HG03025 (cell line): ENCODE measurements around the gene KLK15.

Experiments used
- ATAC-seq: cut with Tn5 transposase; IDR thresholded peaks from one replicate; pipeline ENCODE4 v1.9.1; 2021; ENCODE audit warnings: mild to moderate bottlenecking, moderate library complexity; ENCODE audit not compliant: unreplicated experiment, low FRiP score

The KLK15 gene

GRCh38 chr19:50844296-50844935 lies 11.0 kb upstream of the KLK15 start:
- no peak for ATAC-seq

- ATAC-seq, result no peak
These were observed 10.4 kb upstream of the KLK15 start for GRCh38 chr19:50843701-50844221.

GRCh38 chr19:50843205-50843604 lies 9.8 kb upstream of the KLK15 start:
- ATAC-seq, result no peak

GRCh38 chr19:50842130-50842529 lies 8.8 kb upstream of the KLK15 start:
- ATAC-seq, result no peak

GRCh38 chr19:50839712-50840655 lies 6.6 kb upstream of the KLK15 start:
- ATAC-seq, result no peak

GRCh38 chr19:50838239-50838638 lies 4.9 kb upstream of the KLK15 start:
- no peak for ATAC-seq

- ATAC-seq, result no peak
These were observed 3.9 kb upstream of the KLK15 start for GRCh38 chr19:50837300-50837699.

- ATAC-seq, result no peak
These were observed 3.3 kb upstream of the KLK15 start for GRCh38 chr19:50836543-50837195.

GRCh38 chr19:50835785-50836542 lies 2.6 kb upstream of the KLK15 start:
- peak; percentile 53 for ATAC-seq

GRCh38 chr19:50835103-50835784 lies 1.9 kb upstream of the KLK15 start:
- ATAC-seq, result no peak

GRCh38 chr19:50833802-50834167 lies 411 bp upstream of the KLK15 start:
- no peak for ATAC-seq

GRCh38 chr19:50832666-50833065 lies 708 bp downstream of the KLK15 start:
- no peak for ATAC-seq

- ATAC-seq, result no peak
These were observed 2.4 kb downstream of the KLK15 start for GRCh38 chr19:50831026-50831396.

- ATAC-seq, result no peak
These were observed 2.9 kb downstream of the KLK15 start for GRCh38 chr19:50830266-50831025.

- ATAC-seq, result no peak
These were observed 3.6 kb downstream of the KLK15 start for GRCh38 chr19:50829801-50830200.

- ATAC-seq, result no peak
These were observed 5.9 kb downstream of the KLK15 start for GRCh38 chr19:50827476-50827875.

GRCh38 chr19:50826492-50827240 lies 6.7 kb downstream of the KLK15 start:
- no peak for ATAC-seq

GRCh38 chr19:50823389-50824042 lies 9.9 kb downstream of the KLK15 start, which contains the start of gene KLK1:
KLK1 (minus strand) TSS chr19:50823787; CDS start chr19:50823748, 39 bp downstream.
- no peak for ATAC-seq
